OCI-LY3 (cell line): ENCODE measurements around the gene KLF7.

Experiments
- EZH2phosphoT487 ChIP-seq: fragments of 200-600 bp; shearing (Covaris generic); IDR thresholded peaks from 2 replicates; pipeline ENCODE4 v1.6.1; 2018; ENCODE audit warnings: antibody characterized with exemption, mixed run types, low read depth
- TF ChIP-seq, protein P1 (sequence below): fragments of 200-600, 300-600 bp; sonication (generic); IDR thresholded peaks from 2 replicates; pipeline ENCODE4 v1.5.1; 2014; ENCODE audit warnings: antibody characterized with exemption, low read length, low read depth

DNA sequence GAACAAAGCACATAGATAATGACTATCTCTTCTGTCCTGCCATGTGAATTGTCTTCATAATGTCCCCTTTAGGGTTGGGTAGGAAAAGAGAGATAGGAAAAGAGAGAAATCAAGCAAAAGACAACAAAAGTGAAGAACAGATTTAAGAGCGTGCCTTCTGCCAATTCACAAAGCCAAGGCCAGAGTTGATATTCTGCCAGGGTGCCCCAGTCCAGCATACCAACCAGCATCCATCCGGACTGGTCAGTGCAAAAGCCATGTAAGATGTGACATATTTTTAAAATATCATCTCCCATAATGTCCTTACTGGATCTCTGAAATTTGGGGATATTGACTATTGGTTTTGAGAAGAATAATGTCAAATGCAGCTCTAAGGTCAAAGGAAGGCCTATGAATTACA lies 35.7 kb upstream of the KLF7 start:
- TF ChIP-seq, protein P1, sequence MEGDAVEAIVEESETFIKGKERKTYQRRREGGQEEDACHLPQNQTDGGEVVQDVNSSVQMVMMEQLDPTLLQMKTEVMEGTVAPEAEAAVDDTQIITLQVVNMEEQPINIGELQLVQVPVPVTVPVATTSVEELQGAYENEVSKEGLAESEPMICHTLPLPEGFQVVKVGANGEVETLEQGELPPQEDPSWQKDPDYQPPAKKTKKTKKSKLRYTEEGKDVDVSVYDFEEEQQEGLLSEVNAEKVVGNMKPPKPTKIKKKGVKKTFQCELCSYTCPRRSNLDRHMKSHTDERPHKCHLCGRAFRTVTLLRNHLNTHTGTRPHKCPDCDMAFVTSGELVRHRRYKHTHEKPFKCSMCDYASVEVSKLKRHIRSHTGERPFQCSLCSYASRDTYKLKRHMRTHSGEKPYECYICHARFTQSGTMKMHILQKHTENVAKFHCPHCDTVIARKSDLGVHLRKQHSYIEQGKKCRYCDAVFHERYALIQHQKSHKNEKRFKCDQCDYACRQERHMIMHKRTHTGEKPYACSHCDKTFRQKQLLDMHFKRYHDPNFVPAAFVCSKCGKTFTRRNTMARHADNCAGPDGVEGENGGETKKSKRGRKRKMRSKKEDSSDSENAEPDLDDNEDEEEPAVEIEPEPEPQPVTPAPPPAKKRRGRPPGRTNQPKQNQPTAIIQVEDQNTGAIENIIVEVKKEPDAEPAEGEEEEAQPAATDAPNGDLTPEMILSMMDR: no peak
- TF ChIP-seq EZH2phosphoT487: no peak
